AG09319 (cell line): Measurements from ENCODE around the gene GGA2.
A peak's percentile ranks its signal among the peaks of the same experiment; 100 is the strongest.

Experiments used
- DNase-seq: peaks from one replicate; pipeline ENCODE4 v3.0.0-alpha.2; 2010; ENCODE audit warnings: low read depth; ENCODE audit errors: extremely low read depth
- TF ChIP-seq, protein P1 (sequence below): IDR thresholded peaks from 2 replicates; pipeline ENCODE4 v1.5.1; 2011; ENCODE audit warnings: low read depth, mild to moderate bottlenecking, inconsistent platforms, low read length, moderate library complexity

GGA2 gene

DNA sequence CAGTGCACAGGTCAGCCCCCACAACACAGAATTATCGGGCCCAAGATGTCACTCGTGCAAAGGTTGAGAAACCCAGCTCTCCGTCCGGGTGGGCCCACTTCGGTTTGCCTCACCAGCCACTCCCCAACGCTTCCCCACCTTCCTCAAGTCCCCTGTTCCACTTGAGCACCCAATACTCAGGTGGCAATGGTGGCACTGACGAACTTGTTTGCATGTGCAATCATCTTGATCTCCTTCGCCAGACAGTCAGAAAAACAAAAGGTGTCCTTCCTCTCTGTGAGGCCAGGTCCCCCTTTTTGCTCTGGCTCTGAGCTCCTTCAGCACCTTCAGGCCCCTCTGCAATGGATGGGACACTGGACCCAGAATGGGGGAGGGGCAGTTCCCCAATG is 3.7 kb downstream of the GGA2 start:
- no peak for DNase-seq
- TF ChIP-seq, protein P1, sequence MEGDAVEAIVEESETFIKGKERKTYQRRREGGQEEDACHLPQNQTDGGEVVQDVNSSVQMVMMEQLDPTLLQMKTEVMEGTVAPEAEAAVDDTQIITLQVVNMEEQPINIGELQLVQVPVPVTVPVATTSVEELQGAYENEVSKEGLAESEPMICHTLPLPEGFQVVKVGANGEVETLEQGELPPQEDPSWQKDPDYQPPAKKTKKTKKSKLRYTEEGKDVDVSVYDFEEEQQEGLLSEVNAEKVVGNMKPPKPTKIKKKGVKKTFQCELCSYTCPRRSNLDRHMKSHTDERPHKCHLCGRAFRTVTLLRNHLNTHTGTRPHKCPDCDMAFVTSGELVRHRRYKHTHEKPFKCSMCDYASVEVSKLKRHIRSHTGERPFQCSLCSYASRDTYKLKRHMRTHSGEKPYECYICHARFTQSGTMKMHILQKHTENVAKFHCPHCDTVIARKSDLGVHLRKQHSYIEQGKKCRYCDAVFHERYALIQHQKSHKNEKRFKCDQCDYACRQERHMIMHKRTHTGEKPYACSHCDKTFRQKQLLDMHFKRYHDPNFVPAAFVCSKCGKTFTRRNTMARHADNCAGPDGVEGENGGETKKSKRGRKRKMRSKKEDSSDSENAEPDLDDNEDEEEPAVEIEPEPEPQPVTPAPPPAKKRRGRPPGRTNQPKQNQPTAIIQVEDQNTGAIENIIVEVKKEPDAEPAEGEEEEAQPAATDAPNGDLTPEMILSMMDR = no peak

- TF ChIP-seq, protein P1 = no peak
- DNase-seq = no peak
These were observed 4.4 kb downstream of the GGA2 start for GRCh38 chr16:23505671-23506605.

DNA sequence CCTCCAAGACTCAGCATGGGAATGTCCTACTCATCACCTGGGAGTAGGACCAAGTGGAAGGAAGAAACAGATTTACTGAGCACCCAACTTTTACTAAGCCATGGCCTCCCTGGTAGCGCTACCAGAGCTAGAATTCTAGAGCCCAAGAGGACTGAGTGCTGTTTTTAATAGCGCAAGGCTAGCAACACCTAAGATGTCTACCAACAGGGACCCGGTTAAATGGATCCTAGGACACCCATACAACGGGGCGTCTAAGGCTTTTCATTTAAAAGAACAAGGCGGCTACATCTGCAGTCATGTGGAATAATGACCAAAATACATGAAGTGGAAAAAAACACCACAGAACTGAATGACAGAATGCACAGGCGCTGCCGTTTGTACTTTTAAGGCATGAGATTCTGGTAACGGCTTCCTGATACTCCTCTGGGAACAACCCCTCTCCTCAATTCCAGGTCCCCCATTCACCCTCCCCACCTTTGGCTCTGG is 5.1 kb downstream of the GGA2 start:
- TF ChIP-seq, protein P1 = no peak

GRCh38 chr16:23504453-23505179 is 5.7 kb downstream of the GGA2 start:
- DNase-seq = peak; percentile 7
- TF ChIP-seq, protein P1 = no peak

More for the DNA sequence above, 5.1 kb downstream of the GGA2 start:
- no peak for DNase-seq

DNA sequence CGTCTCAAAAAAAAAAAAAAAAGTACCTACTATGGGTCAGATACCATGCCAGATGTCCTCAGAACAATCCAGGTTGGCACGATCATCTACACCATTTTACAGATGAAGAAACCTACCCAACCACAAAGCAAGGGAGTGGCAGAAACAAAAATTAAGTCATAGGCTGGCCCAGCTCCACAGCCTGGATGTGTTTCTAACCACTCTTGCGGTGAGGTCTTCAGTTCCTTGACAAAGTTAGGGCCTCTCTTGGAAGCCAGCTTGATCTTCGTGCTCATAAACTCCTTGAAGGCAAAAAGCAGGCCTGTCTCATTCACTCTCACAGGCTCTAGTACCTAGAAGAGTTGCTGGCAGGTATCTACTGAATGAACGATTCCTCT is 6.2 kb downstream of the GGA2 start:
- TF ChIP-seq, protein P1 = no peak
- DNase-seq = no peak

GRCh38 chr16:23502466-23502865 is 7.8 kb downstream of the GGA2 start:
- DNase-seq = no peak
- TF ChIP-seq, protein P1 = no peak

DNA sequence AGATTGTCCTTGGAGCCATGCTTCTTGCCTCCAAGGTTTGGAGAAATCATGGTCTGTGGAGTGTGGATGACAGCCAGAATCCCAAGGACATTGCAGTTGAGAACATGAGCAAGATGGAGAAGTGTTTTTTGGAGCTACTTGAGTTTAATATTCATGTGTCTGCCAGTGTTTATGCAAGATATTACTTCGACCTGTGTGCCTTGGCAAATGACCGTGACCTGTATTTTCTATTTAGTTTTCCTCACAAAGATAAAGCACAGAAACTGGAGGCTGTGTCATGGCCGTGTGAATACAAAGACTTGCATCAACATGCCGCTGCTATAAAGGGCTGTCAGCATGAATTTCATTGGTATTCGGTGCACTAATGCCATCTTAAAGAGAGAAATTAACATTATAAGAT is 9.0 kb downstream of the GGA2 start:
- no peak for DNase-seq
- TF ChIP-seq, protein P1 = no peak
